Jurkat, Clone E6-1 (cell line): ENCODE results near the gene SPEG. TPM values are rescaled to one million over a fixed set of nuclear protein-coding genes. Genes with fewer than 3 reads are reported as not detected.
A peak's percentile ranks its signal among the peaks of the same experiment; 100 is the strongest.
"Not testable (repeated sequence)": the region's sequence is repeated elsewhere in the genome, so short reads cannot be mapped to it uniquely, and the experiment has no call there.

ENCODE experiments used
- DNase-seq: peaks from one replicate; pipeline ENCODE4 v3.0.0-alpha.2; 2011; ENCODE audit warnings: low read depth, low spot score
- H3K4me3 ChIP-seq: 2 replicates; pipeline ENCODE4 v1.5.1; 2011; ENCODE audit warnings: mild to moderate bottlenecking, low read length, control low read depth, moderate library complexity
- polyA plus RNA-seq: library from polyadenylated mRNA; unstranded; fragments of >200 nt; gene quantifications from one replicate; pipeline ENCODE4 v1.2.1, GENCODE V29; 2012; ENCODE audit warnings: missing spikeins; ENCODE audit not compliant: insufficient read length, insufficient read depth

SPEG gene
- 29.7 TPM for polyA plus RNA-seq

- no peak for DNase-seq
- H3K4me3 ChIP-seq = no peak within 1 kb of the TSS
These were observed at the start of gene SPEG for GRCh38 chr2:219434718-219435525. Gene SPEG (plus strand): TSS chr2:219434843. CDS start chr2:219434978, 135 bp downstream.

DNA sequence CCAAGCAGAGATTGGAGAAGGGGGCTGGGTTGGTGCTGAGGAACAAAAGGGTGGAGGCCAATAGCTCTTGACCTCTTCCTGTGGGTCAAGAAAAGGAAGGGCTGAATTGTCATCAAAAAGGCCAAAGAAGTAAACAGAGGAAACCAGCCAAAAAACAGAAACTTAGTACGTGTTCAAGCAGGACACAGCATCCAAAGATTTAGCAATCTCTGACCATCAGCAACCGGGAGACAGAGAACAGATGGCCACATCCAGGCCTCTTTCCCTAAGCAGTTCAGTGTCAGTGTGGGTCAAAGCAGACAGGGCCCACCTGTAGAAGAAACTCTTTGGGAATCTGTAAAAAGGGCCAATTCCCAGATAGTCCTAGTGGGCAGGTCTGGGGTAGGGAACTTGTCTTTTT, 49.8 kb upstream of the SPEG start:
- no peak for DNase-seq
- no peak overlapping the region for H3K4me3 ChIP-seq

- no peak overlapping the region for H3K4me3 ChIP-seq
- DNase-seq = no peak
These were observed 48.6 kb upstream of the SPEG start for GRCh38 chr2:219385958-219386520.

- DNase-seq = no peak
- H3K4me3 ChIP-seq = peak overlapping the region; percentile 80
These were observed 47.9 kb upstream of the SPEG start for GRCh38 chr2:219386532-219387280.

DNA sequence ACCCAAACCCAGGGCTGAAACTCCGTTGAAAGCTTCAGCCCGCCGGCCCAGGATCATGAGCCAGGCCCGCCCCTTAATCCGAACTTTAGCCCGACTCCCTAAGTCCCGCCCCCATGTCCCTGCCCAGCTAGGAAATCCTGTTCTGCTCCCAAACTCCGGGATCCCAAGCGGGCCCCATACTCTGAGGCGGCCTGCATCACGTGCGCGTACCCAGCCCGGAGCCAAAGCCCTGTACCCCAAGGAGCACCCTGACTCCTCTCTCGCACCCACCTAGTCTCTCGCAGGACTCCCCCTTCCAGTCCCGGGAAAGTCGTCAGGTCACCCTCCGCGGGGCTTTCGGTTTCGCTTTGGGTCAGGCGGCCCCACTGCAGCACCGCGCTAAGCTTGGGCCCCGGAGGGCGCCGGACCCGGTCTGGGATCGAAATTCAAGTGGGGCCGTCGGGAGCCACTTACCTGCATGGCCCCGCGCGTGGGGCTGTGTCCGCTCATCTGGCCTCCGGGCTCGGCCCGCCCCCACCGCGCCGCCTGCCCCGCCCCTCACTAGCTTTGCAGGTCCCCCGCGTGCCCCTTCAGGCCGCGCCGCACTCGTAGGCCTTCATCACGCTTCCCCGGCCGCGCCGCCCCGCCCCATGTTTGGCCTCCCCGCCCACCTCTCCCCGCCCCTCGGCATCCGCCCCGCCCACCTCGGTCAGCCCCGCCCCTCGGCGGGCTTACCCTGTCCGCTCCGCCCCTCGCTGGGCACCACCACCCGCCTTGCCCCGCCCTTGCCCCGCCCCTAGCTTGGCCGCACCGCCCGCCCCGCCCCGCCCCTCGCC, 47.1 kb upstream of the SPEG start, which contains the start of gene DNPEP:
Gene DNPEP (minus strand): TSS at position 607 of the 815 bp plus-strand sequence. CDS start 118 bp downstream, at position 489.
- peak; percentile 72 for DNase-seq

GRCh38 chr2:219388121-219388906, 46.3 kb upstream of the SPEG start:
- peak; percentile 88 for DNase-seq
- H3K4me3 ChIP-seq = peak overlapping the region; percentile 51

More for the DNA sequence above, 47.1 kb upstream of the SPEG start, which contains the start of gene DNPEP:
- H3K4me3 ChIP-seq = peak within 1 kb of the TSS; percentile 80

- no peak for DNase-seq
These were observed 45.8 kb upstream of the SPEG start for GRCh38 chr2:219388907-219389156.

DNA sequence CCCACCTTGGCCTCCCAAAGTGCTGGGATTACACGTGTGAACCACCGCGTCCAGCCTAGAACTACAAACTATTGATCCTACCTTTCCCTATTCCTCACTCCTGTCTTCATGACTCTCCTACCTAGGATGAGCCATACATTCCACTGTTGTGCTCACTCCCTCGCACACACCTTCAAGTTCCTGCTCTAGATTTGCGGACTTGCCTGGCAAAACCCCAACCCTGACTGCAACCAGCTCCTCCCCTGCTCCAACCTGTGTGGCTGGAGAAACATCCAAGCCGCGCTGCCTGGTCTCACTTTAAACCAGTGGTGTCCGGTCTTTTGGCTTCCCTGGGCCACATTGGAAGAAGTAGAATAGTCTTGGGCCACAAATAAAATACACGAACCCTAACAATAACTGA, 41.9 kb upstream of the SPEG start:
- no peak for DNase-seq
- H3K4me3 ChIP-seq = no peak overlapping the region

More at GRCh38 chr2:219388907-219389156, 45.8 kb upstream of the SPEG start:
- peak overlapping the region; percentile 51 for H3K4me3 ChIP-seq

- H3K4me3 ChIP-seq = not testable (repeated sequence)
These were observed 39.6 kb upstream of the SPEG start for GRCh38 chr2:219395056-219395455.

DNA sequence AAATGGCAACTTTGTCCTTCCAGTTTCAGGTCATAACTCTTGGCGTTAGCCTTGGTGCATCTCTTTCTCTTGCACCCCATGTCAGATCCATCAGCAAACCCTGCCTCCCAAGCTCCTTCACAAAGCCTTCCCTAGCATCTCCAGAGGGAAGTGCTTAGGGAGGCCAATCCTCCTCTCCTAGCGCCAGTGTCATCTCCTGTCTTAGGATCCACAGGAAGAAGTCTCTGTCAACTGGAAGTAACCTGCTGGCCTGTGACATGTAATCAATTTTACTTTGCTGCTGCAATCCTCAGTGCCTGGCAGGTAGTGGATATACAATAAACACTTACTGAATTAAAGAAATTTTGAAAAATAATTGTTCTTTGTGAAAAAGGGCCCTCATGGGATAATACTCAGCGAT, 39.0 kb upstream of the SPEG start:
- no peak for DNase-seq
- H3K4me3 ChIP-seq = no peak overlapping the region

More at GRCh38 chr2:219395056-219395455, 39.6 kb upstream of the SPEG start:
- not testable (repeated sequence) for DNase-seq

DNA sequence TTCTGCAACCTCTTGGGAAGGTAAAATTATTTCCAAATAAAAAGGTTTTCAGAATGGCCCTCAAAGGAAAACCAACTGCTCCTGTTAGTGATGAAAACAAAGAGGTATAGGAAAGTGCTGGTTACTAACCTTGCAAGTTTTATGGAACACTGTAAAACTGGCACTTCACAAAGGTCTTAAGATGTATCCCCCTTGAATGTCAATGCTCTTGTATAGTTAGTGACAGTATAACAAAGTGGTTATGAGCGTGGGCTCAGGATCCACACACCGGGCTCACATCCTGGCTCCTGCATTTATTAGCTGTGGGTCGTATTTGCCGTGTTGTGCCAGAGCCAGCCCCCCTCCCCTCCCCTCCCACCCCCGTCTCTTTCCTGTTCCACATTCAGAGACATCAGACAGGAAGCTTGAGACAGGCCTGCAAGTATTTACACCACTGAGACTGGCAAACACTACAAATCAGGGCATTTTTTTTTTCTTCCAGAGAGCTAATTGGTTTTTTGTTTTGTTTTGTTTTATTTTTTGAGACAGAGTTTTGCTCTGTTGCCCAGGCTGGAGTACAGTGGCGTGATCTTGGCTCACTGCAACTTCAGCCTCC, 37.7 kb upstream of the SPEG start:
- peak; percentile 37 for DNase-seq
- no peak overlapping the region for H3K4me3 ChIP-seq

GRCh38 chr2:219398721-219399363, 35.8 kb upstream of the SPEG start:
- no peak overlapping the region for H3K4me3 ChIP-seq

DNA sequence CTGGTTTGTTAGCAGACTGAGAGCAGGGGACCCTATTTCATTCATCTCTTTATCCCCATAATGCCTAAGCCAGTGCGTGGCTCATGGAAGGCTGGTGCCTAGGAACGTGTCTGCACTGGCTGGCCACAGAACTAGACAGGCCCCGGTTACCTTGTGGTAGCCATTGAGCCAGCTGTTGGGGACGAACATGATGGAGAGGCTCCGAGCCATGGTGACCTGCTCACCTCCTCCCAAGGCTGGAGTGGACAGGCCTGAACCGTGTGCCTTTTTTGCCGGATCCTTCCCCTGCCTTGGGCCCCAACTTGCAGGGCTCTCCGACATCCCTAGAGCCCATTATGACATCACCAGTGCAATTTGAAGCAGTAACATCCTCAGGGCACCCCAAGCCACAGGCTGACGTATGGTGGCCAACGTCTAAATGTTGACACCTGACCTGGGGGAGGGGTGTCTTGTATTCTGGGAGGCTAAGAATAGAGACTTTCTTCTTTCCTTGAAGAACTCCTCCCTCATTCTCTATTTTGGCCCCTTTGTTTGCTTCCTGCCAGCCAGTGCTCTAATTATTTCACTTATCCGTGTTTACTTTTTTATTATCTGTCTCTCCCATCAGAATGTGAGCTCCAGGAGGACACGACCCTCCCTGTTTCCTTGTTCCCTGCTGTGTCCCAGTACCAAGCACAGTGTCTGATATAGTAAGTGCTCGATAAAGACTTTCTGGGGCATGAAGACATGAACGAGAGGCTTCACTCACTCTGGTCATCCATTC, 34.7 kb upstream of the SPEG start:
- DNase-seq = peak; percentile 18
- H3K4me3 ChIP-seq = no peak overlapping the region

More at GRCh38 chr2:219398721-219399363, 35.8 kb upstream of the SPEG start:
- no peak for DNase-seq

DNA sequence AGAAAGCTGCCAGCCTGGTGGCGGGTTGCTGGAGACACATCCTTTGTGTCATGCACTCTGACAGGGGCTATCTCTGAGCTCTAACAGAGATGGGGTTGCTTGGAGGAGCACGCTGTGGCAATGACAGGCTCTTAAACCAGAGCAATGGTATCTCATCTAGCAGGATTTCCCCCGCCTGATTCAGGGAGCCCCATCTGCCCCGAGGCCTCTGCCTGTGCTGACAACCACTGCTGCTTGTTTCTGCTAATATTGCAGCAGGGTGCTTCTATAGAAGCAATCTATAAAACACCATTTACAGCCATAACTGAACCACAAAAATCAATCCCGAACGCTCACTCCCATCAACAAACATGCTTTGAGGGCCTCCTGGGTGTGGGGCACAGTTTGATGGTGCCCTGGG, 34.1 kb upstream of the SPEG start:
- H3K4me3 ChIP-seq = no peak overlapping the region
- DNase-seq = no peak

- no peak overlapping the region for H3K4me3 ChIP-seq
- no peak for DNase-seq
These were observed 33.0 kb upstream of the SPEG start for GRCh38 chr2:219401606-219402005.

- DNase-seq = peak; percentile 72
- H3K4me3 ChIP-seq = no peak overlapping the region
These were observed 31.8 kb upstream of the SPEG start for GRCh38 chr2:219402665-219403515.
